Measurements from ENCODE around the gene SH3BP2.

SH3BP2 gene

GRCh38 chr4:2799971-2800690 is 7.2 kb downstream of the SH3BP2 start:
- Histone ChIP-seq H3K4me1 (ENCODE audit: control insufficient read depth, insufficient read depth, low read length) (peaks cover 3% of the 10 kb centered on the region), H3K27ac (ENCODE audit: low read length) (no peak overlapping the region)
- no peak for DNase-seq (ENCODE audit: low read depth, low spot score)

GRCh38 chr4:2800691-2801596 is 8.1 kb downstream of the SH3BP2 start:
- Histone ChIP-seq H3K36me3 (ENCODE audit: control insufficient read depth, insufficient read depth, low read length) (no peaks in the 10 kb centered on the region), H3K4me3 (ENCODE audit: low read length) (no peak overlapping the region), H3K27me3 (ENCODE audit: control insufficient read depth, insufficient read depth, low read length) (no peaks in the 10 kb centered on the region), H3K27ac (ENCODE audit: low read length) (no peak overlapping the region), H3K4me1 (ENCODE audit: control insufficient read depth, insufficient read depth, low read length) (peaks cover 3% of the 10 kb centered on the region), H3K9me3 (ENCODE audit: control insufficient read depth, insufficient read depth, low read length) (no peaks in the 10 kb centered on the region)
- no peak for DNase-seq (ENCODE audit: low read depth, low spot score)
- WGBS (ENCODE audit: insufficient coverage, insufficient read length): no CpG with 5 or more reads among the region's 29 CpGs

More at GRCh38 chr4:2799971-2800690, 7.2 kb downstream of the SH3BP2 start:
- H3K4me3 ChIP-seq (ENCODE audit: low read length): no peak overlapping the region
- no peaks in the 10 kb centered on the region for H3K9me3 ChIP-seq (ENCODE audit: control insufficient read depth, insufficient read depth, low read length)
- no CpG with 5 or more reads among the region's 23 CpGs for WGBS (ENCODE audit: insufficient coverage, insufficient read length)
- no peaks in the 10 kb centered on the region for H3K27me3 ChIP-seq (ENCODE audit: control insufficient read depth, insufficient read depth, low read length)
- H3K36me3 ChIP-seq (ENCODE audit: control insufficient read depth, insufficient read depth, low read length): no peaks in the 10 kb centered on the region

GRCh38 chr4:2802618-2803531 is 10.0 kb downstream of the SH3BP2 start:
- Histone ChIP-seq H3K27ac (ENCODE audit: low read length) (no peak overlapping the region), H3K36me3 (ENCODE audit: control insufficient read depth, insufficient read depth, low read length) (no peaks in the 10 kb centered on the region), H3K9me3 (ENCODE audit: control insufficient read depth, insufficient read depth, low read length) (no peaks in the 10 kb centered on the region), H3K4me1 (ENCODE audit: control insufficient read depth, insufficient read depth, low read length) (peaks cover 3% of the 10 kb centered on the region), H3K4me3 (ENCODE audit: low read length) (no peak overlapping the region), H3K27me3 (ENCODE audit: control insufficient read depth, insufficient read depth, low read length) (no peaks in the 10 kb centered on the region)
- DNase-seq (ENCODE audit: low read depth, low spot score): no peak
- no CpG with 5 or more reads among the region's 27 CpGs for WGBS (ENCODE audit: insufficient coverage, insufficient read length)

GRCh38 chr4:2803624-2804448 is 11.0 kb downstream of the SH3BP2 start:
- no CpG with 5 or more reads among the region's 20 CpGs for WGBS (ENCODE audit: insufficient coverage, insufficient read length)
- no peak overlapping the region for H3K4me3 ChIP-seq (ENCODE audit: low read length)
- peaks cover 3% of the 10 kb centered on the region; the same call in 1 of the 2 replicates for H3K4me1 ChIP-seq (ENCODE audit: control insufficient read depth, insufficient read depth, low read length)
- H3K36me3 ChIP-seq (ENCODE audit: control insufficient read depth, insufficient read depth, low read length): no peaks in the 10 kb centered on the region
- H3K27me3 ChIP-seq (ENCODE audit: control insufficient read depth, insufficient read depth, low read length): no peaks in the 10 kb centered on the region
- no peak overlapping the region for H3K27ac ChIP-seq (ENCODE audit: low read length)
- no peaks in the 10 kb centered on the region for H3K9me3 ChIP-seq (ENCODE audit: control insufficient read depth, insufficient read depth, low read length)
- DNase-seq (ENCODE audit: low read depth, low spot score): no peak

GRCh38 chr4:2804449-2804972 is 11.6 kb downstream of the SH3BP2 start:
- no CpG with 5 or more reads among the region's 10 CpGs for WGBS (ENCODE audit: insufficient coverage, insufficient read length)
- no peak overlapping the region for H3K27ac ChIP-seq (ENCODE audit: low read length)
- DNase-seq (ENCODE audit: low read depth, low spot score): no peak

GRCh38 chr4:2804973-2805501 is 12.2 kb downstream of the SH3BP2 start:
- H3K4me1 ChIP-seq (ENCODE audit: control insufficient read depth, insufficient read depth, low read length): peaks cover 3% of the 10 kb centered on the region; the same call in 1 of the 2 replicates
- DNase-seq (ENCODE audit: low read depth, low spot score): no peak
- no peaks in the 10 kb centered on the region for H3K27me3 ChIP-seq (ENCODE audit: control insufficient read depth, insufficient read depth, low read length)
- no peak overlapping the region for H3K4me3 ChIP-seq (ENCODE audit: low read length)
- H3K27ac ChIP-seq (ENCODE audit: low read length): no peak overlapping the region
- no peaks in the 10 kb centered on the region for H3K9me3 ChIP-seq (ENCODE audit: control insufficient read depth, insufficient read depth, low read length)
- no peaks in the 10 kb centered on the region for H3K36me3 ChIP-seq (ENCODE audit: control insufficient read depth, insufficient read depth, low read length)
- WGBS (ENCODE audit: insufficient coverage, insufficient read length): no CpG with 5 or more reads among the region's 13 CpGs

More at GRCh38 chr4:2804449-2804972, 11.6 kb downstream of the SH3BP2 start:
- Histone ChIP-seq H3K9me3 (ENCODE audit: control insufficient read depth, insufficient read depth, low read length) (no peaks in the 10 kb centered on the region), H3K4me3 (ENCODE audit: low read length) (no peak overlapping the region), H3K36me3 (ENCODE audit: control insufficient read depth, insufficient read depth, low read length) (no peaks in the 10 kb centered on the region), H3K4me1 (ENCODE audit: control insufficient read depth, insufficient read depth, low read length) (peaks cover 3% of the 10 kb centered on the region; the same call in 1 of the 2 replicates), H3K27me3 (ENCODE audit: control insufficient read depth, insufficient read depth, low read length) (no peaks in the 10 kb centered on the region)

- Histone ChIP-seq H3K9me3 (ENCODE audit: control insufficient read depth, insufficient read depth, low read length) (no peaks in the 10 kb centered on the region), H3K36me3 (ENCODE audit: control insufficient read depth, insufficient read depth, low read length) (no peaks in the 10 kb centered on the region), H3K27me3 (ENCODE audit: control insufficient read depth, insufficient read depth, low read length) (no peaks in the 10 kb centered on the region), H3K27ac (ENCODE audit: low read length) (no peak overlapping the region), H3K4me1 (ENCODE audit: control insufficient read depth, insufficient read depth, low read length) (no peaks in the 10 kb centered on the region), H3K4me3 (ENCODE audit: low read length) (no peak overlapping the region)
- WGBS (ENCODE audit: insufficient coverage, insufficient read length): no CpG with 5 or more reads among the region's 20 CpGs
- DNase-seq (ENCODE audit: low read depth, low spot score): no peak
Observed at GRCh38 chr4:2805712-2806389, 13.0 kb downstream of the SH3BP2 start.

GRCh38 chr4:2806390-2807355 is 13.8 kb downstream of the SH3BP2 start:
- Histone ChIP-seq H3K36me3 (ENCODE audit: control insufficient read depth, insufficient read depth, low read length) (0 out of 2 replicates have a peak, but pooled peaks cover under 1% of the 10 kb centered on the region), H3K9me3 (ENCODE audit: control insufficient read depth, insufficient read depth, low read length) (no peaks in the 10 kb centered on the region), H3K27me3 (ENCODE audit: control insufficient read depth, insufficient read depth, low read length) (no peaks in the 10 kb centered on the region), H3K4me3 (ENCODE audit: low read length) (no peak overlapping the region), H3K4me1 (ENCODE audit: control insufficient read depth, insufficient read depth, low read length) (peaks cover 4% of the 10 kb centered on the region), H3K27ac (ENCODE audit: low read length) (no peak overlapping the region)
- WGBS (ENCODE audit: insufficient coverage, insufficient read length): no CpG with 5 or more reads among the region's 28 CpGs
- DNase-seq (ENCODE audit: low read depth, low spot score): no peak
